Activated CD4-positive, alpha-beta T cell treated with anti-CD3 and anti-CD28 coated beads for 36 hours (primary cell): Measurements from ENCODE around the gene TTLL11. TPM values are rescaled to one million over a fixed set of nuclear protein-coding genes. Genes with fewer than 3 reads are reported as not detected.

Source experiments
- ATAC-seq: fragments of 200-7000 bp; cut with Tn5 transposase; one replicate; pipeline ENCODE4 v1.10.0; 2021; ENCODE audit warnings: mild to moderate bottlenecking, moderate library complexity
- CTCF ChIA-PET: fragments of 350-600 bp; sonication (Branson Sonifier 250); formaldehyde crosslinking; loops from one replicate; lab custom pipeline; 2021; ENCODE audit warnings: antibody characterized with exemption; lab: Charles Lee
- POLR2A ChIA-PET: fragments of 350-600 bp; sonication (Branson Sonifier 250); formaldehyde crosslinking; loops from one replicate; lab custom pipeline; 2021; ENCODE audit warnings: antibody characterized with exemption, inconsistent platforms; lab: Charles Lee
- DNase-seq: peaks from one replicate; pipeline ENCODE4 v3.0.0-alpha.2; 2020
- H3K27ac Mint-ChIP-seq: one replicate; pipeline ENCODE4 v1.8.0; 2021; ENCODE audit warnings: mixed read lengths
- H3K27me3 Mint-ChIP-seq: one replicate; pipeline ENCODE4 v1.8.0; 2021; ENCODE audit warnings: mixed read lengths
- H3K36me3 Mint-ChIP-seq: one replicate; pipeline ENCODE4 v1.8.0; 2021; ENCODE audit warnings: low read depth, mixed read lengths
- H3K4me1 Mint-ChIP-seq: one replicate; pipeline ENCODE4 v1.8.0; 2021; ENCODE audit warnings: mixed read lengths
- H3K4me3 Mint-ChIP-seq: one replicate; pipeline ENCODE4 v1.8.0; 2021; ENCODE audit warnings: mild to moderate bottlenecking, moderate library complexity, mixed read lengths
- H3K9me3 Mint-ChIP-seq: one replicate; pipeline ENCODE4 v1.8.0; 2021; ENCODE audit warnings: low read depth, mixed read lengths
- intact Hi-C, 2 experiments: fragments of 100-400 bp; cut with DNase I in 1 of 2; cut with micrococcal nuclease in 1 of 2; formaldehyde crosslinking; loops; one replicate each; pipeline versions ENCODE4 v1.14.2 to v1.15.1; 2022 to 2024; cut with DNase I, micrococcal nuclease
- total RNA-seq, 2 experiments: library from RNA; stranded (reverse); gene quantifications; one replicate each; pipeline ENCODE4 v1.2.3, GENCODE V29; 2021

TTLL11 gene
- total RNA-seq, 2 experiments from 2014 or later = 1.3 to 1.8 TPM

GRCh38 chr9:121825031-121825691 lies 267.9 kb downstream of the TTLL11 start:
- Mint-ChIP-seq H3K4me3 (no peak overlapping the region), H3K9me3 (no peaks in the 10 kb centered on the region), H3K27me3 (no peaks in the 10 kb centered on the region), H3K36me3 (peaks cover 2% of the 10 kb centered on the region), H3K4me1 (no peaks in the 10 kb centered on the region), H3K27ac (no peak overlapping the region)
- intact Hi-C loops = no loop called here
- POLR2A ChIA-PET = no interaction called here
- ATAC-seq = no peak
- DNase-seq = no peak
- CTCF ChIA-PET = no interaction called here

GRCh38 chr9:121824651-121825030 lies 268.5 kb downstream of the TTLL11 start:
- Mint-ChIP-seq H3K27ac (no peak overlapping the region), H3K4me3 (no peak overlapping the region), H3K27me3 (no peaks in the 10 kb centered on the region), H3K4me1 (no peaks in the 10 kb centered on the region), H3K36me3 (peaks cover 2% of the 10 kb centered on the region), H3K9me3 (no peaks in the 10 kb centered on the region)
- ChIA-PET POLR2A (no interaction called here), CTCF (no interaction called here)
- ATAC-seq = no peak
- DNase-seq = no peak
- intact Hi-C loops = no loop called here

DNA sequence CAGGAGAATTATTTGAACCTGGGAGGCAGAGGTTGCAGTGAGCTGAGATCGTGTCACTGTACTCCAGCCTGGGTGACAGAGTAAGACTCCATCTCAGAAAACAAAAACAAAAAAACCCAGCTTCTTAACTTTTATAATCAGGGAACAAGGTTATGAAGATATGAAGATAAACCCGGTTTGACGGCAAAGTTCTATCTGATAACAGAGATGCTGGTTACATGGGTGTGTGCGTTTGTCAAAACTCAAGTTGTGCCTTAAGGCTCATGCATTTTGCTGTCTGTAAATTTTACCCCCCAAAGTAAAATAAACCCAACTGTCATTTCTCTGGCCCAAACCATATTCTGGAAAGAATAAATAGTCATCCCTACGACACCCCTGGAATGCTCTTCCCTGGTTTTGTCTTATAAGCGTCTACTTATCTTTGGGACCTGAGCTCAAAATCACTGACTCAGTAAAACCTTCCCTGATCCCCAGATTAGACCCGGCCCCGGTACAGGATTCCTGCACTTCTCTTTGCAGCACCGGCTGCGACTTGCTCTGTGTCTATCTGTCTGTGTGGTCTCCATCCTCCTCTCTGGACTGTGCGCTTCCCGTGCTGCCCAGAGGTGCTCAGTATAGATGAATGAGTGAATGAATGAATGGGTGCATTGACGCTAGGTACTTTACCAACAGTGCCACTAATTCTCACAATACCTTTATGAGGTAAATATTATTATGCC lies 269.5 kb downstream of the TTLL11 start:
- intact Hi-C loops = no loop called here
- H3K27ac Mint-ChIP-seq = no peak overlapping the region
- ATAC-seq (no peak), DNase-seq (no peak)
- no peak overlapping the region for H3K4me3 Mint-ChIP-seq
- no peaks in the 10 kb centered on the region for H3K9me3 Mint-ChIP-seq
- peaks cover 2% of the 10 kb centered on the region for H3K36me3 Mint-ChIP-seq
- H3K4me1 Mint-ChIP-seq = no peaks in the 10 kb centered on the region
- ChIA-PET POLR2A (no interaction called here), CTCF (interaction anchor here (0.7 kb wide), 1 partner anchor 142 kb away, joined by 3 read pairs; no protein-coding TSS in a partner anchor)
- H3K27me3 Mint-ChIP-seq = no peaks in the 10 kb centered on the region

- Mint-ChIP-seq H3K27ac (peak overlapping the region; percentile 31), H3K27me3 (no peaks in the 10 kb centered on the region), H3K4me3 (no peak overlapping the region), H3K36me3 (peaks cover 2% of the 10 kb centered on the region), H3K9me3 (no peaks in the 10 kb centered on the region), H3K4me1 (no peaks in the 10 kb centered on the region)
- CTCF ChIA-PET = interaction anchor here (0.7 kb wide), 1 partner anchor 141 kb away, joined by 3 read pairs; no protein-coding TSS in a partner anchor
- POLR2A ChIA-PET = no interaction called here
- ATAC-seq (peak; percentile 74), DNase-seq (peak; percentile 21)
- intact Hi-C loops = no loop called here
Measured at GRCh38 chr9:121822093-121823085, 270.7 kb downstream of the TTLL11 start.

- peaks cover 2% of the 10 kb centered on the region for H3K36me3 Mint-ChIP-seq
Measured at GRCh38 chr9:121821326-121821725, 271.8 kb downstream of the TTLL11 start.

GRCh38 chr9:121820286-121821005 lies 272.7 kb downstream of the TTLL11 start:
- no peak overlapping the region for H3K4me3 Mint-ChIP-seq
- ChIA-PET POLR2A (no interaction called here), CTCF (interaction anchor here (0.5 kb wide), 1 partner anchor 137 kb away, joined by 3 read pairs; no protein-coding TSS in a partner anchor)
- no peaks in the 10 kb centered on the region for H3K9me3 Mint-ChIP-seq
- H3K27ac Mint-ChIP-seq = no peak overlapping the region
- ATAC-seq (no peak), DNase-seq (no peak)
- H3K4me1 Mint-ChIP-seq = no peaks in the 10 kb centered on the region
- H3K36me3 Mint-ChIP-seq = peaks cover 2% of the 10 kb centered on the region
- intact Hi-C loops = no loop called here
- H3K27me3 Mint-ChIP-seq = no peaks in the 10 kb centered on the region

More at GRCh38 chr9:121821326-121821725, 271.8 kb downstream of the TTLL11 start:
- no peak overlapping the region for H3K27ac Mint-ChIP-seq
- no peak for DNase-seq
- intact Hi-C loops = no loop called here
- H3K27me3 Mint-ChIP-seq = no peaks in the 10 kb centered on the region
- H3K9me3 Mint-ChIP-seq = no peaks in the 10 kb centered on the region
- ChIA-PET CTCF (no interaction called here), POLR2A (no interaction called here)
- ATAC-seq = no peak
- no peak overlapping the region for H3K4me3 Mint-ChIP-seq
- no peaks in the 10 kb centered on the region for H3K4me1 Mint-ChIP-seq

DNA sequence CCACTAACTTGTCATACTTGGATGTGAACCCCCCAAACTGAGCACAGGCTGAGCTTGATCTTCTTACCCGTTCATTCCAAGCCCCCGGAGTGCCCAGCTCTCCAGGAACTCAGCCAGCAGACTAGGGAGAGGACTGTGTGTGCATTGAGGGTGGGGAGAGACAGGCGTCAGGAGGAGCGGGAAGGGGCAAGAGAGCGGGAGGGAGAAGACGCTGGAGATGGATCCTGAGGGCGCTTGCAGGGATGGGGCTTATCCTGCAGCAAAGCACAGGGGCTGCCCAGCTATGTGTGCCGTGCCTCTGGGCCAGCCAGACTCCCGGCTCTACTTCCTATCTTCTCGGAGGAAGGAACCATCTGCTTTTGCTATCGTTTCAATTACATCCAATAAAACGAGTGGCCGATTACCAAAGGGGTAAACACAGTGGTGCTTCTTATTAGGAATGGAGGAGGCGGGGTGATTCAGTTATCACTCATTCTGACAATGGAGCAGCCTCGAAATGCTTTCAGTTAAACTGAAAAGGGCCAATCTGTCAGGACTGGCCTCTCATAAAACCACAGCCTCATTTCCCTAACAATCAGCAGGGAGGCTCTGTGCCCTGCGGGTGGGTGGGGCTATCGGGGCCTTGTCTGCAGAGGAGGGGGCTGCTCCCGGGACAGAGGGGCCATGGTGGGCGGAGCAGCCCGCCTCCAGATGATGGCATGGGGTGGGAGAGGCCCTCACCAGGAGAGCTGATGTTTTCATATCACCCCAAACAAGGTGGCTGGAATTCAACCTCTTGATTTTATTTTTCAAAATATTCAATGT lies 273.5 kb downstream of the TTLL11 start:
- Mint-ChIP-seq H3K27ac (peak overlapping the region; percentile 31), H3K9me3 (no peaks in the 10 kb centered on the region), H3K4me3 (no peak overlapping the region), H3K27me3 (no peaks in the 10 kb centered on the region), H3K4me1 (no peaks in the 10 kb centered on the region), H3K36me3 (peaks cover 2% of the 10 kb centered on the region)
- intact Hi-C loops = no loop called here
- ChIA-PET CTCF (no interaction called here), POLR2A (no interaction called here)
- ATAC-seq (no peak), DNase-seq (no peak)

DNA sequence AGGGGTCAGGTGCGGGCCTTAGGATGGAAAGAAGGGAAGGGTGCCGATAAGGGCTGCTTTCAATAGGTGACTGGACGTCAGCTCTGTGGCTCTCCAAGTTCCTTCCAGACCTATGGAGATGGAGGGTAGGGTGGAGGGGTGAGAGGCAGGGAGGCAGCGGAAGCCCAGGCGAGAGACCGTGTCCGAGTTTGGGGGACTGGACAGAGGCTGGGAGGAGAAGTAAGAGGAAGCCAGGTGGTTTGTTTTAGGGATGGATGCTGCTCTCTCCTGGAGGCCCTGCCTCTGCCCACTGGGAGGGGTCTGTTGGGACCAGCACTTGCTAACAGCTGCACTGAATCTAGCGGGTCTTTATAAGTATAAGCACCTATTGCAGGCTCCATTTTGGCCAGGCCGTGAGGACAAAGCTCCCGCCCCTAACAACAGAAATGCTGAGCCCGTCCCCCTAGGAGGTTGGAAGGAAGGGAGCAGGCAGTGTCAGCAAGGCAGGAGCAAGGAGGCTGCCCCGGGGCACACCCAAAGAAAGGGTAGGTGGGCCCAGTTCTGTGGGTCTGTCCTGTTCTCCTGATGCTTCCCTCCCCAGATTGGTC lies 274.2 kb downstream of the TTLL11 start:
- POLR2A ChIA-PET = no interaction called here
- DNase-seq = no peak
- ATAC-seq = no peak
- Mint-ChIP-seq H3K4me3 (no peak overlapping the region), H3K9me3 (no peaks in the 10 kb centered on the region), H3K4me1 (no peaks in the 10 kb centered on the region), H3K27me3 (no peaks in the 10 kb centered on the region), H3K36me3 (peaks cover 2% of the 10 kb centered on the region), H3K27ac (peak overlapping the region; percentile 31)
- CTCF ChIA-PET = no interaction called here
- intact Hi-C loops = no loop called here

- DNase-seq = no peak
- peaks cover 2% of the 10 kb centered on the region for H3K36me3 Mint-ChIP-seq
- no peak for ATAC-seq
- intact Hi-C loops = no loop called here
- CTCF ChIA-PET = no interaction called here
- H3K27me3 Mint-ChIP-seq = no peaks in the 10 kb centered on the region
- H3K4me1 Mint-ChIP-seq = no peaks in the 10 kb centered on the region
- no peak overlapping the region for H3K4me3 Mint-ChIP-seq
- POLR2A ChIA-PET = interaction anchor here (0.6 kb wide), 1 partner anchor 1940 kb away, joined by 3 read pairs; no protein-coding TSS in a partner anchor
- H3K9me3 Mint-ChIP-seq = no peaks in the 10 kb centered on the region
- no peak overlapping the region for H3K27ac Mint-ChIP-seq
Measured at GRCh38 chr9:121818016-121818661, 275.0 kb downstream of the TTLL11 start.

DNA sequence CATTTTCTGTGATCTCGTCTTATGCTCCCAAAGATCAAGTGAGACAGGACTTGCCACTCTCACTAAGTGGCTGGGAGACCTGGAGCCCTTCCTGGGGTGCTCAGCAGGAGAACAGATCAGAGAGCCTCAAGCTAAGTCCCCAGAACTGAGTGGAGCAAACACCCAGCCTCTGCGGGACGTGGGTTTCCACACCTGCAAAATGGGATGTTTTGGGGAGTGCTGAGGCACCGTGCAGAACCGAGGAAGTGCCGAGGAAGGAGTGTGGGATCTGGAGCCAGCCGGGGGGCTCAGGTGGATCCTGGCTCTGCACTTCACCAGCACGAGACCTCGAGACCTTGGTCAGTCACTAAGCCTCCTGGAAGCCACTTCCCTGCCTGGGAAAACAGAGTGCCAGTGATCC lies 275.6 kb downstream of the TTLL11 start:
- H3K4me3 Mint-ChIP-seq = no peak overlapping the region
- DNase-seq (no peak), ATAC-seq (no peak)

More for the DNA sequence above, 275.6 kb downstream of the TTLL11 start:
- H3K4me1 Mint-ChIP-seq = no peaks in the 10 kb centered on the region
- intact Hi-C loops = no loop called here
- ChIA-PET CTCF (no interaction called here), POLR2A (interaction anchor here (0.6 kb wide), 1 partner anchor 1940 kb away, joined by 3 read pairs; no protein-coding TSS in a partner anchor)
- no peaks in the 10 kb centered on the region for H3K9me3 Mint-ChIP-seq
- no peaks in the 10 kb centered on the region for H3K27me3 Mint-ChIP-seq
- peaks cover 2% of the 10 kb centered on the region for H3K36me3 Mint-ChIP-seq
- H3K27ac Mint-ChIP-seq = no peak overlapping the region
